ENCODE results near the gene MRPS18B. TPM values are rescaled to one million over a fixed set of nuclear protein-coding genes. Genes with fewer than 3 reads are reported as not detected.

The MRPS18B gene
- total RNA-seq, 1 donor: 31.3 TPM

Other genes starting within 250 kb of the MRPS18B start
- 1,812 TPM for gene HLA-E, start 128.3 kb upstream of the MRPS18B start, total RNA-seq
- 40.8 TPM for gene GNL1, start 61.4 kb upstream of the MRPS18B start, total RNA-seq
- 6.8 TPM for gene PRR3, start 60.5 kb upstream of the MRPS18B start, total RNA-seq
- gene ABCF1, start 46.4 kb upstream of the MRPS18B start, total RNA-seq: 30.5 TPM
- 166 TPM for gene PPP1R10, start 597 bp upstream of the MRPS18B start, total RNA-seq
- gene ATAT1, start 9.0 kb downstream of the MRPS18B start, total RNA-seq: 0.94 TPM
- gene C6orf136, start 29.3 kb downstream of the MRPS18B start, total RNA-seq: 12.5 TPM
- 8.2 TPM for gene DHX16, start 55.2 kb downstream of the MRPS18B start, total RNA-seq
- 81.8 TPM for gene PPP1R18, start 68.8 kb downstream of the MRPS18B start, total RNA-seq
- 4.5 TPM for gene NRM, start 73.1 kb downstream of the MRPS18B start, total RNA-seq
- 6.4 TPM for gene MDC1, start 99.4 kb downstream of the MRPS18B start, total RNA-seq
- 99.5 TPM for gene TUBB, start 102.5 kb downstream of the MRPS18B start, total RNA-seq
- gene FLOT1, start 124.8 kb downstream of the MRPS18B start, total RNA-seq: 68.1 TPM
- gene IER3, start 126.7 kb downstream of the MRPS18B start, total RNA-seq: 546 TPM